OCI-LY1 (cell line): ENCODE measurements around the gene RAPGEF4.

ENCODE experiments used
- H2AFZ ChIP-seq: fragments of 200-600 bp; sonication (generic), shearing (Covaris generic); 2 replicates; pipeline ENCODE4 v1.6.0; 2014; ENCODE audit warnings: antibody characterized with exemption, mild to moderate bottlenecking, low read length
- H3F3A ChIP-seq: fragments of 200-600 bp; sonication (generic), shearing (Covaris generic); 2 replicates; pipeline ENCODE4 v1.6.0; 2014; ENCODE audit warnings: mild to moderate bottlenecking, antibody characterized with exemption, low read length, moderate library complexity; ENCODE audit not compliant: insufficient read depth
- H3K27ac ChIP-seq: fragments of 200-600 bp; sonication (generic); 2 replicates; pipeline ENCODE4 v1.5.1; 2014; ENCODE audit warnings: low read length, mixed run types, mild to moderate bottlenecking, low read depth; ENCODE audit not compliant: poor library complexity, severe bottlenecking
- H3K27me3 ChIP-seq: fragments of 200-600 bp; sonication (generic); 2 replicates; pipeline ENCODE4 v1.6.0; 2014; ENCODE audit warnings: antibody characterized with exemption, mild to moderate bottlenecking, low read length, moderate library complexity; ENCODE audit not compliant: insufficient read depth
- H3K36me3 ChIP-seq: fragments of 200-600 bp; sonication (generic); 2 replicates; pipeline ENCODE4 v1.6.1; 2014; ENCODE audit warnings: mild to moderate bottlenecking, antibody characterized with exemption, low read length, moderate library complexity, mixed read lengths; ENCODE audit not compliant: insufficient read depth
- H3K4me1 ChIP-seq: fragments of 200-600 bp; sonication (generic); 2 replicates; pipeline ENCODE4 v1.5.1; 2014; ENCODE audit warnings: mild to moderate bottlenecking, low read length, moderate library complexity; ENCODE audit not compliant: insufficient read depth, severe bottlenecking
- H3K4me2 ChIP-seq: fragments of 200-600 bp; sonication (generic), shearing (Covaris generic); 2 replicates; pipeline ENCODE4 v1.6.1; 2014; ENCODE audit warnings: low read length
- H3K4me3 ChIP-seq: fragments of 200-600 bp; sonication (generic); 2 replicates; pipeline ENCODE4 v1.5.1; 2014; ENCODE audit warnings: low read length, low read depth, mild to moderate bottlenecking, mixed read lengths; ENCODE audit not compliant: poor library complexity, severe bottlenecking
- H3K79me2 ChIP-seq: fragments of 200-600 bp; shearing (Covaris generic); 2 replicates; pipeline ENCODE4 v1.6.1; 2016; ENCODE audit warnings: mixed run types, low read length, mixed read lengths; ENCODE audit not compliant: insufficient read depth
- H3K9ac ChIP-seq: fragments of 200-600 bp; sonication (generic), shearing (Covaris generic); 2 replicates; pipeline ENCODE4 v1.6.1; 2014; ENCODE audit warnings: mild to moderate bottlenecking, low read length, mixed read lengths
- H3K9me2 ChIP-seq: fragments of 200-600 bp; sonication (generic), shearing (Covaris generic); 2 replicates; pipeline ENCODE4 v1.6.1; 2014; ENCODE audit warnings: low read depth, mild to moderate bottlenecking, low read length, mixed read lengths
- H3K9me3 ChIP-seq: fragments of 200-600 bp; shearing (Covaris generic); 2 replicates; pipeline ENCODE4 v1.6.1; 2014; ENCODE audit warnings: low read length, mixed read lengths
- H4K20me1 ChIP-seq: fragments of 200-600 bp; sonication (generic), shearing (Covaris generic); 2 replicates; pipeline ENCODE4 v1.6.0; 2016; ENCODE audit warnings: mild to moderate bottlenecking, low read length; ENCODE audit not compliant: insufficient read depth
- EZH2 ChIP-seq: fragments of 200-600 bp; sonication (generic), shearing (Covaris generic); IDR thresholded peaks from 2 replicates; pipeline ENCODE4 v1.8.0; 2017; ENCODE audit warnings: borderline replicate concordance, mixed run types, mild to moderate bottlenecking, antibody characterized with exemption, low read length, moderate library complexity, mixed read lengths
- TF ChIP-seq, protein P1 (sequence below): fragments of 200-600 bp; sonication (generic), shearing (Covaris generic); IDR thresholded peaks from 2 replicates; pipeline ENCODE4 v1.5.1; 2017; ENCODE audit warnings: mild to moderate bottlenecking, antibody characterized with exemption, low read length, moderate library complexity, mixed read lengths

Gene RAPGEF4

GRCh38 chr2:172823261-172823850 is 87.7 kb downstream of the RAPGEF4 start:
- Histone ChIP-seq H3K4me1 (no peaks in the 10 kb centered on the region), H2AFZ (no peak overlapping the region), H3K9me2 (no peaks in the 10 kb centered on the region), H4K20me1 (no peaks in the 10 kb centered on the region), H3K9ac (no peak overlapping the region), H3K9me3 (no peaks in the 10 kb centered on the region), H3K4me2 (no peak overlapping the region), H3K4me3 (no peak overlapping the region), H3F3A (no peaks in the 10 kb centered on the region), H3K27ac (no peak overlapping the region), H3K27me3 (0 out of 2 replicates have a peak, but pooled peaks cover 3% of the 10 kb centered on the region), H3K36me3 (no peaks in the 10 kb centered on the region), H3K79me2 (no peaks in the 10 kb centered on the region)
- TF ChIP-seq, protein P1, sequence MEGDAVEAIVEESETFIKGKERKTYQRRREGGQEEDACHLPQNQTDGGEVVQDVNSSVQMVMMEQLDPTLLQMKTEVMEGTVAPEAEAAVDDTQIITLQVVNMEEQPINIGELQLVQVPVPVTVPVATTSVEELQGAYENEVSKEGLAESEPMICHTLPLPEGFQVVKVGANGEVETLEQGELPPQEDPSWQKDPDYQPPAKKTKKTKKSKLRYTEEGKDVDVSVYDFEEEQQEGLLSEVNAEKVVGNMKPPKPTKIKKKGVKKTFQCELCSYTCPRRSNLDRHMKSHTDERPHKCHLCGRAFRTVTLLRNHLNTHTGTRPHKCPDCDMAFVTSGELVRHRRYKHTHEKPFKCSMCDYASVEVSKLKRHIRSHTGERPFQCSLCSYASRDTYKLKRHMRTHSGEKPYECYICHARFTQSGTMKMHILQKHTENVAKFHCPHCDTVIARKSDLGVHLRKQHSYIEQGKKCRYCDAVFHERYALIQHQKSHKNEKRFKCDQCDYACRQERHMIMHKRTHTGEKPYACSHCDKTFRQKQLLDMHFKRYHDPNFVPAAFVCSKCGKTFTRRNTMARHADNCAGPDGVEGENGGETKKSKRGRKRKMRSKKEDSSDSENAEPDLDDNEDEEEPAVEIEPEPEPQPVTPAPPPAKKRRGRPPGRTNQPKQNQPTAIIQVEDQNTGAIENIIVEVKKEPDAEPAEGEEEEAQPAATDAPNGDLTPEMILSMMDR, result no peak
- TF ChIP-seq EZH2, result no peak

GRCh38 chr2:172826522-172826921 is 90.9 kb downstream of the RAPGEF4 start:
- H3K4me1 ChIP-seq, result no peaks in the 10 kb centered on the region
- no peaks in the 10 kb centered on the region for H4K20me1 ChIP-seq
- H2AFZ ChIP-seq, result no peak overlapping the region
- 0 out of 2 replicates have a peak, but pooled peaks cover 3% of the 10 kb centered on the region for H3K27me3 ChIP-seq
- H3K4me2 ChIP-seq, result no peak overlapping the region
- no peaks in the 10 kb centered on the region for H3K36me3 ChIP-seq
- H3K27ac ChIP-seq, result no peak overlapping the region
- H3K9me3 ChIP-seq, result no peaks in the 10 kb centered on the region
- H3K4me3 ChIP-seq, result no peak overlapping the region
- TF ChIP-seq, protein P1, result no peak
- no peak for TF ChIP-seq EZH2
- H3K9me2 ChIP-seq, result no peaks in the 10 kb centered on the region
- H3K79me2 ChIP-seq, result no peaks in the 10 kb centered on the region
- no peaks in the 10 kb centered on the region for H3F3A ChIP-seq
- no peak overlapping the region for H3K9ac ChIP-seq

GRCh38 chr2:172829229-172829628 is 93.6 kb downstream of the RAPGEF4 start:
- no peak overlapping the region for H2AFZ ChIP-seq
- H3K9me3 ChIP-seq, result no peaks in the 10 kb centered on the region
- H3K36me3 ChIP-seq, result no peaks in the 10 kb centered on the region
- no peaks in the 10 kb centered on the region for H3K9me2 ChIP-seq
- H3F3A ChIP-seq, result no peaks in the 10 kb centered on the region
- TF ChIP-seq, protein P1, result no peak
- no peak for TF ChIP-seq EZH2
- no peak overlapping the region for H3K4me2 ChIP-seq
- no peaks in the 10 kb centered on the region for H3K79me2 ChIP-seq
- H3K27ac ChIP-seq, result no peak overlapping the region
- H3K9ac ChIP-seq, result no peak overlapping the region
- 0 out of 2 replicates have a peak, but pooled peaks cover 3% of the 10 kb centered on the region for H3K27me3 ChIP-seq
- no peaks in the 10 kb centered on the region for H3K4me1 ChIP-seq
- H3K4me3 ChIP-seq, result no peak overlapping the region
- H4K20me1 ChIP-seq, result no peaks in the 10 kb centered on the region
